ENCODE results near the gene PNISR.
A peak's percentile ranks its signal among the peaks of the same experiment; 100 is the strongest.
"Not testable (repeated sequence)": the region's sequence is repeated elsewhere in the genome, so short reads cannot be mapped to it uniquely, and the experiment has no call there.

Gene PNISR, protein sequence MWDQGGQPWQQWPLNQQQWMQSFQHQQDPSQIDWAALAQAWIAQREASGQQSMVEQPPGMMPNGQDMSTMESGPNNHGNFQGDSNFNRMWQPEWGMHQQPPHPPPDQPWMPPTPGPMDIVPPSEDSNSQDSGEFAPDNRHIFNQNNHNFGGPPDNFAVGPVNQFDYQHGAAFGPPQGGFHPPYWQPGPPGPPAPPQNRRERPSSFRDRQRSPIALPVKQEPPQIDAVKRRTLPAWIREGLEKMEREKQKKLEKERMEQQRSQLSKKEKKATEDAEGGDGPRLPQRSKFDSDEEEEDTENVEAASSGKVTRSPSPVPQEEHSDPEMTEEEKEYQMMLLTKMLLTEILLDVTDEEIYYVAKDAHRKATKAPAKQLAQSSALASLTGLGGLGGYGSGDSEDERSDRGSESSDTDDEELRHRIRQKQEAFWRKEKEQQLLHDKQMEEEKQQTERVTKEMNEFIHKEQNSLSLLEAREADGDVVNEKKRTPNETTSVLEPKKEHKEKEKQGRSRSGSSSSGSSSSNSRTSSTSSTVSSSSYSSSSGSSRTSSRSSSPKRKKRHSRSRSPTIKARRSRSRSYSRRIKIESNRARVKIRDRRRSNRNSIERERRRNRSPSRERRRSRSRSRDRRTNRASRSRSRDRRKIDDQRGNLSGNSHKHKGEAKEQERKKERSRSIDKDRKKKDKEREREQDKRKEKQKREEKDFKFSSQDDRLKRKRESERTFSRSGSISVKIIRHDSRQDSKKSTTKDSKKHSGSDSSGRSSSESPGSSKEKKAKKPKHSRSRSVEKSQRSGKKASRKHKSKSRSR

DNA sequence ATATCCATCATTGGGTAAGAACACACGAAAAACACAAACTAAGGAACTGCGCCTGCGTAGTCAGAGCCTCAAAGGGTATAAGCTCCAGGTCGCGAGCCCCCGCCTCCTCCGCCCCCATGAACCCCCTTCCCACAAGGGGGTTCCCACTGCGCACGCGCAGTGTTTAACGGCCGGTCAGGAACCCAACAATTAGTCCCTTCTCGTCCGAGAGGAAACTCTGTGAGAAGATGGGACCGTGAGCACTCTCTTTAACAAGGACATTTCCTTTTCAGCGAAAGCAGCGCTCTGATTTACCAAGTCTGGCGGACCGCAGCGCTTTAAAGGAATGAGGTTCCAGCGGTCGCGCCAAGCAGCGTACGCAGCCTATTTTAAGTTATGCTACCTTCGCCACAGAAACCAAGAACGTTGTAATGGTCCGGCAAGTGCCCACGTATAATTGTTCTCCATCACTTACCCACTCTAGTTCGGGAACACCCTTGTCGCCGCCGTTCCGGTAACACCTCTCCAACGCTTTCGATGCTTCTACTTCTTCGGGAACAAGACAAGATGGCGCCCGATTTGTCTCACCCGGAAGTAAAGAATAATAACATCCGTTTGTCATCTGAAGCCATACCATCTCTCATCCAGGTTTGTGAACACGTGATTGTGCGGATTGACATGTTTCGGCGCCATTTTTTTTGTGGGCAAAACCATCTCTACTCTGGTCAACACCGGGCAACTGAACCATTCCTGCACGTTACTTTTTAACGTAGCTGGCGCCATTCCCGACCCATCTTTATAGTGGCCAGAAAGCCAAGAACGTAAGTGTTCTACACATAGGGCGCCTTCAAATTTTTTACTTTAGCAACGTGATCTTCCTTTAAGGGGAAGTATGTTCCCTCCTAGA, at the start of gene PNISR:
PNISR (minus strand) TSS at position 548 of the 886 bp plus-strand sequence. CDS start 10,649 bp downstream, outside the sequence.
- peak; percentile 74 for DNase-seq (ENCODE audit: low spot score)

DNA sequence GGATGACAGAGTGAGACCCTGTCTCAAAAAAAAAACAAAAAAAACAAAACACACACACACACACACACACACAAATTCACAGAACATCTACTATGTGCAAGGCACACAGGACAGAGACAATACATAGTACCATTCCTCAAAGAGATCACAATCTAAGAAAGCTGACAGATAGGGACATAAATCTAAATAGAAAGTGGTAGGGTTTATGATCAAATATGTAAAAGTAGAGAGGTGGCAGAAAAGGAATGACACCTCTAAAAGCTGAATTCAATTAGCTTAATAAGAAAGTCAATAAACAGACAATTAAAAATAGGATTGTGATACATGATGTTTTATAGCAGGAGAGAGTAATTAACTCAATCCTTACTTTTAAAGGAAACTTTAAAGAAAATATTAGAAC, 48.6 kb upstream of the PNISR start:
- no peak for DNase-seq (ENCODE audit: low spot score)

DNA sequence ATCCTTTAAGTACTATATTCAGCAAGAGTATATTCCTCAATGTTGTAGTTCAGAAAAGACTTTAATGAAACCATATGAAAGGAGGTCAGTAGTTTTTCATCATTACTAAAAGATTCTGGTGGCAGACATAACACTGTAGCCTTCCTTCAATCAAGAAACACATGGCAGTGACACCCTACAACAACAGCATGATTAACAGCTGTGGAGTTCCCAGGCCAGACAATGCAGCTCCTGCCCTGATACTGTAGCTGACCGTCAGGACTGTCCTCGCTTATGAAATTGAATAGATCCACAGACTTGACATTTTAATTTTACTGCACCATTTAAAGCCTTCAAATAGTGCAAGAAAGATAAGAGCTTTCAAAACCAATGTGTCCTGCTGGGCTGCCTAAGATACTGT, 46.5 kb upstream of the PNISR start:
- DNase-seq (ENCODE audit: low spot score), result no peak

DNA sequence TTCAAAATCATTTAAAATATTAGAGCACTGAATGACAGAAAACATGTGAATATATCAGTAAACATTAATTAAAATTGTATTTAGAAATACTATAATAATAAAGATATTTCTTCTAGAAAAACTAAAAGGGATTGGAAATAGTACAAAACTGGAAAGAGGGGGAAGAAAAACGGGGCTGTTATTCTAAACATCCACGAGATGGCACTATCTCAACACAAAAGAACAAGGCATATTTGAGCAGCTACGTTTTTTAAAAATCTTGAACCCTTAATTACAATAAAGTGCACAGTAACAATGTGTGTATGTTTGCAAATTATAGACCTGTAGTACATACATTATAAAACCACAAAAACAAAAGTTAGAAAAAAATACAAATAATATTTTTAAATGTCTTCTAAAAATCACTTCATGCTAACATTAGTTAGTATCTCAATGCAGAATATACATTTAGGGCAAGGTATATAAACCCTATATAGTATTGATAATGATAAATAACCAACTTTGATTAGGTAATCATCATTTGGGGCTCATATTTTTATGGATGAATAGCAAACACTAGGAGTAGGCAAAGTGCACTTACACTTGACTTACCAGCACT, 42.5 kb upstream of the PNISR start:
- peak; percentile 30 for DNase-seq (ENCODE audit: low spot score)

DNA sequence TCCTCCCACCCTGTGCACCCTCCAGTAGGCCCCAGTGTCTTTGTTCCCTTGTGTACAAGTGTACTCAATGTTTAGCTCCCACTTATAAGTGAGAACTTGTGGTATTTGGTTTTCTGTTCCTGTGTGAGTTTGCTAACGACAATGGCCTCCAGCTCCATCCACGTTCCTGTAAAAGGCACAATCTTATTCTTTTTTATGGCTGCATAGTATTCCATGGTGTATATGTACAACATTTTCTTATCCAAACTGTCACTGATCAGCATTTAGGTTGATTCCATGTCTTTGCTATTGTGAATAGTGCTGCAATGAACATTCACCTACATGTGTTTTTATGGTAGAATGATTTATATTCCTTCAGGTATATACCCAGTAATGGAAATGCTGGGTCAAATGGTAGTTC, 34.0 kb upstream of the PNISR start:
- DNase-seq (ENCODE audit: low spot score), result not testable (repeated sequence)

DNA sequence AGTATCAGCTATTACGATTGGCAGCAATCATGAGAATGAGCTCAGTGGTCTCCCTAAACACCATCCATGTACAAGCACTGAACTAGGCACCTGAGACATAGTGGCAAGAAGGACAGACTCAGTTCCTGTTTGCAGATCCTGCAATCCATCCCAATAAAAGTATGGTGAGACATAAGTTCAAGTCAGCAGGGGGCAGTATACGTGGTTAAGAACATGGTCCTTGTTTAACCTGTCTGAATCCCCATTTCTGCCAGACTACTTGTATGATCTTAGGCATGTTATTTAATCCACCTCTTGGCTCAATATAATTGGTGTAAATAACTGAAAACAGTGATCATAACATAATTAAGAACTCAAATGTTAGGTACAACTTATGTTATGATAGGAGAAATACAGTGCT, 33.2 kb upstream of the PNISR start:
- peak; percentile 10 for DNase-seq (ENCODE audit: low spot score)

DNA sequence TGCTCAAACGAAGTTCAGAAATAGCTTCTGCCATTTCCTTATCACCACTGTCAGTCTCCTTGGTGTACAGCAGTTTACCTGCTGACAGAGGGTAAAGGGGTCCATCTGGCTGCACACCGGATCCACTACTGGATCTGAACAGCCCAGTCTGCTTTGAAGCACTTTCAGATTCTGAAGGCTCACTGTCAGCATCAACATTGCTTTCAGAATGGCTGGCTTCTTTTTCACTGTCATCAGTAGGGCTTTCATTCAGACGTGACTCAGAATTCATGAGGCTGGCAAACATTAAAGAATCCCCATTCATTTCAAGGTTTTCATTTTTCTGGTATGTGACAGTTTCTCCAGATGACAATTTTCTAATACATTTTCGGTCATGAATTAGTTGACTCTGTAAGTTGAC, 21.0 kb upstream of the PNISR start:
- DNase-seq (ENCODE audit: low spot score), result no peak

DNA sequence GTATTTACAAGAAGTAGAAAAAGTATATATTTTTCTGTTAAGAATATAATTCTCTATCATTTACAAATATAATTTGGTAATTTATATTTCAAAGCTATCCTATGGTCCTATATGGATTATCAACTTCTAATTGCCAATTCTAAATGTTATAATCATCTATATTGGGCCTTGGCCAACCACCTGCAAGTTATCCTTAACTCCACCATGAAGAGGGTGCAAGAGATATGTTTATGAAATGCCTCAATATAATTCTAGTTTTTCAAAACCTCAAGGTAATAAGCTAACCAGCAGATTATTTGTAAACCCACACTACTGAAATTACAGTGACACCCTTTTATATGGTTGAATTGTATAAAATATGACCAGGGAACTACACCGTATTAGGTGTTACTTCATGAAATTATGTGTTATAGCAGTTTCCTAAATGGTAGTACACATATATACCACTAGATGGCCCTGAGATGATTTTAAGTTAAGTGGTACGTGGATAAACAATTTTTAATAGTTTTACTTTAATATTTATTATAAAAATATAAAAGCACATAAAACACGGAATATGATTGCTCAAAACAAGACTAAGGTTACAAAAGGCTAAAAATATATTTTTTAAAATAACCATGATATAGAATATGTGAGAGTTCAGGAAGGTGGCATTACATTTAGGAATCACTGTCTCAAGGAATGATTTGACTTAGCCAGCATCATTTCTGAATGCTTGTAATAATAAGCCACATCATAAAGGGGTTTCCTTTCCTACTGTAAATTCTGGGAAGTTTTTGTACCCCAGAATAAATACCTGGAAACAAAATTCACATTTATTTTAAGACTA, 9.8 kb upstream of the PNISR start:
- no peak for DNase-seq (ENCODE audit: low spot score)

DNA sequence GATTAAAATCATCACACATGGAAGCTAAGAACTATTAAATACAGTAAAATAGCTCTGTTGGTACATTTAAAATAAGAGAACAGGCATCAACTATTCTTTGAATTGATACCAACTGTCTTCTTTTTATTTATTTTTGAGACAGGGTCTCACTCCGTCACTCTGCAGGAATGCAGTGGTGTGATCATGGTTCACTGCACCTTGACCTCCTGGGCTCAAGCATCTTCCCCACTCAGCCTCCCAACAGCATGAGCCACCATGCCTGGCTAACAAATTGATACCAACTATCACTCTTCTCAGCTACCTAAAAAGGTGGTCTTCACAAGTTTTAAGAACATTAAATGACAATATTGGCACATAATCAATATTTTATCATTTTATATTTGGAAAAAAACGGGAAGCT, 7.8 kb upstream of the PNISR start:
- no peak for DNase-seq (ENCODE audit: low spot score)

DNA sequence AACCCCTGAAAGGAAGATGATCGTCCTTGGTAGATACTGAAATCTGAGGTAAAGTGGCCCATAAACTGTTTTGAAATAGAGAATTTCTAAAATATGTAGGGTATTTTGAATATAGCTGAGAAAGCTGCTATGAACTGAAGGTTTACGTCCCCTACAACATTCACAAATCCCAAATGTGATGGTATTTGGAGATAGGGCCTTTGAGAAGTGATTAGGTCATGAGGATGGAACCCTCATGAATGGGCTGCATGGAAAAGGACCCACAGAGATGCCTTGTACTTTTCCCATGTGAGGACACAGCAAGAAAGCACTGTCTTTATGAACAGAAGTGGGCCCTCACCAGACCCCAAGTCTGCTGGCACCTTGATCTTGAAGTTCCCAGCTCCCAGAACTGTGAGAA, 6.8 kb upstream of the PNISR start:
- DNase-seq (ENCODE audit: low spot score), result no peak

DNA sequence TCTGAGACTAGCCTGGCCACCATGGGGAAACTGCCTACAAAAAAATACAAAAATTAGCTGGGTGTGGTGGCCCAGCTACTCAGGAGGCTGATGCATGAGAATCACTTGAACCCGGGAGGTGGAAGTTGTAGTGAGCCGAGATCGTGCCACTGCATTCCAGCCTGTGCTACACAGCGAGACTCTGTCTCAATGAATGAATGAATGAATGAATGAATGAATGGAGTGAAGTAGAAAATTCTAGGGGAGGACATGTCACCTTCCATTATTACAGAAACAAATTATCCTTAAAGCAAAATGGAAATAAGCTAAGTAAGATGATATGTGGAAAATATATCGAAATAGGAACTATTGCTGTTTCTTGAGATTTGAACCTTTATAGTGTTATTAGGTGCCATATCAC, 2.9 kb upstream of the PNISR start:
- DNase-seq (ENCODE audit: low spot score), result no peak

DNA sequence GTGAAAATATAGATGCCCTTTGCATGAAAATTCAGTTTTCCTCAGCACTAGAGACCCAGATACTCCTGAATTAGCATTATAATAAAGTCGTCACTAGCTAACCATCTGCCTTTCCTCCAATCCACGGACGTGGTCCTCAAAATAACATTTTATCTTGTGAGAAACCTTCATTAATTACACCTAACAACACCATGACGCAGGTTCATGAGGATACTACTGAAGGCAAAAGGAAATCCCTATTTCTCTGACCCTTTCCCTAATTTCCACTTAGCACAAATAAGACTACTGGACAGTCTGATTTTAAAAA, 1.3 kb upstream of the PNISR start:
- no peak for DNase-seq (ENCODE audit: low spot score)

DNA sequence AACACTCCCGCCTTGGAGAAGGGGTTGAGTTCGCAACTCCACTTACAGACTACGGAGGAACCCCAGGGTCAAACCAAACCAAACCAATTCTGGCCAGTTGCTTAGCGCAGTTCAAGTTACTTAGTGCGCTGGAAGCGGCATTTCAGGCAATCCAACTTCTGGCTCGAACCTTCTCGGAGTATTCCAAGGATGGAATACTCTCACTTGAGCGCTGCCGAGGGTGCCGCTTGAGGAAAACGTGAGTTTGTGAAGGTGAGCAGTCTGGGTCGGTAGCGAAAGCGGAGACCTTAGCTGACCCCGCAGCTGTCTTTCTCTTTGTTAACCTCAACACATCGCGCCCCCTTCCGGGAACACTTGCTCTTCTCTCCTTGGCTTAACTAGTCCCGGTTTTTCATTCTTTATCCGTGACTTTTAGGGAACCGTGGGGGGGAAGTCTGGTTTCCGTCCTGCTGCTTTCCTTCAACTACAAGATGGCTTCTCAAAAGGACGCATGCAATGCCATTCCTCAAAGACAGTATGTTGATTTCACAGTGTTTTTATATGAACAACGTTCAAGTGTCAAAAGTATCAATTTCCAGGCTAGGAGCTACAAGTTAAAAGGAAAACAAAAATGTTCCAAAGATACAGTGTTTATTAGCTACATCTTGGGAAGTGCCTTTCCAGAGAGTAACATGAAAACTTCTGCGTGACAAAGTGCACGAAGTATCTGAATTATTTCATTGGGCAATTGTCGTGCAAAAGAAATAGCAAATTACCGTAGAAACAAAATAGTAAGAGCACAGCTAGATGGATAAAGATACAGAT, 741 bp upstream of the PNISR start:
- DNase-seq (ENCODE audit: low spot score), result peak; percentile 48

DNA sequence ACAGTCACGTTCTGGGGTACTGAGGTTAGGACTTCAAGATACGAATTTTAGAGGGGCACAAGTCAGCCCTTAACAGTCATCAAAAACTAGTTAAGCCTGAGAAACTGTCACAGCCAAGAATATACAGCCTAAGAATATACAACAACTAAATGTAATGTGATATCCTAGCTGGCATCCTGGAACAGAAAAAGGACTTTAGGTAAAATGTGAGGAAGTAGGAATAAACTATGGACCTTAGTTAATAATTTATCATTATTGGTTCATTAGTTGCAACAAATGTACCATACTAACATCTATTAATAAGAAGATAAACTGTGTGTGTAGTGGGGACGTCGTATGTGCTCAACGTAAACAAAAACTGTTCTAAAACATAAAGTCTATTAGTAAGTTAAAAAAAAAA, 1.1 kb downstream of the PNISR start:
- no peak for DNase-seq (ENCODE audit: low spot score)

DNA sequence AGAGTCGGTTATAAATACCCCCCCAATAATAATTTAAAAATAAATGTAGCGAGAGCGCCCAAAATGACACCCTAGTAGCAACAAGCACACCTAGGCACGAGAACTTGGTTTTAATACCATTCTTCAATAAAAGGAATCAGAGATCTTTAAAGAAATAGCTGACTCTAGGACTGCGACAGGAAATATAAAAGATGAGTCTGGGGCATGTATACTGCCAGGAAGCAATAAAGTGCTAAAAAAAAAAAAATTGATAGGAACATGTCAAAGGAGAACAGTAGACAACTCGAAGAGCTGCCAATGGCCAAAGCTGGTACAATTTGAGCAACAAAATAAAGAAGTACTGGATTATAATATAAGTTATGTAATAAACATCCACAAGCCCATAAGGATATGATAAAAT, 2.2 kb downstream of the PNISR start:
- no peak for DNase-seq (ENCODE audit: low spot score)

DNA sequence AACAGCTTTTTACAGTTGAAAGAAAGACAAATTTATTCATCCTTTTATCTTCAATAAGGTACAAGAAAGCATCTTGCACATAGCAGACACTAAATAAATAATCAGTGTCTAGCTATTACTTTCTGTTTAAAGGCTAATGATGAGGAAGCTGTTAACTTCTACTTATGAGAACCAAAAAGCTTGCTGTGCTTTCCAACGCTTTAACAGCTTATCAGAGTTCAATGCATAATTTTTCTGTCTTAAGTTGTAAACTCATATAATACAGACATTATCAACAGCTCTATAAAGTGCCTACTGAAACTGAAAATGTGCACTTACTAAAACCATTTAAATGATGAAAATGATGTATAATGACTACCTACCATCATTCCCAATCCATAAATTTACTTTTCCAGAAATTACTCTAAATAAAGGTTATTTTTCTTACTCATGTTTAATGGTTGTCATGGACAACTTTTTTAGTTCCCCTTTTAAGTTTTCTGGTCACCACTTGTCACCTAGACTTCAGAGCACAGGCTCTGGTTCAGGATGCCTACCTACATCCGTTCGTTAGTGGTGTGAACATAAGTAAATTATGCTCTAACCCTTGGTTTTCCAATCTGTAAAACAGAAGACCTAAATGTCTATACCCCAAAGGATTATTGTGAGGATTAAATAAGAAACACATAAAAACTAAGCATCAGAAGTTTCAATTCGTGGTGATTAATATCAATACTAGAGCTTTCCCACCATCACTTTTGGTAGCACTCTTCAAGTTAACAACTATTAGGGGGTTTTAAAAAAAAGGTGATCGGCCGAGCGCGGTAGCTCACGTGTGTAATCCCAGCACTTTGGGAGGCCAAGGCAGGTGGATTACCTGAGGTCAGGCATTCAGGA, 8.0 kb downstream of the PNISR start:
- no peak for DNase-seq (ENCODE audit: low spot score)

DNA sequence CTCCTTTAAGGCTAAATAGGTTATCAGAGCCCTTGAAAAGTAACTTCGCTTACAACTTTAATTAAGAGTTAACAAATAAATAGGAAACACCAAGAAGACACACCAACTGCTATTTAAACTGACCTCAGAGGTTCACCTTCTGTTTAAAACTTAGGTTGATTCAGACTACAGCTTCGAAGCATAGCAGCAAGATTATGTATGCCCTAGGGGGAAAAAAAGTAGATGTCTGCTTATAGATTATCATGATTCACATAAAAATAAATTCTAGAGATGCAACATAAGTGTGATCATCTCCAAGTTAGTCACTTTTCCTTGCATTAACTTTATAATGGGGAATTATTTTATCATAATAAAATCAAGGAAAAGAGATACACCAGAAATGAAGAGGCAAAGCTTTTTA, 8.9 kb downstream of the PNISR start:
- no peak for DNase-seq (ENCODE audit: low spot score)

DNA sequence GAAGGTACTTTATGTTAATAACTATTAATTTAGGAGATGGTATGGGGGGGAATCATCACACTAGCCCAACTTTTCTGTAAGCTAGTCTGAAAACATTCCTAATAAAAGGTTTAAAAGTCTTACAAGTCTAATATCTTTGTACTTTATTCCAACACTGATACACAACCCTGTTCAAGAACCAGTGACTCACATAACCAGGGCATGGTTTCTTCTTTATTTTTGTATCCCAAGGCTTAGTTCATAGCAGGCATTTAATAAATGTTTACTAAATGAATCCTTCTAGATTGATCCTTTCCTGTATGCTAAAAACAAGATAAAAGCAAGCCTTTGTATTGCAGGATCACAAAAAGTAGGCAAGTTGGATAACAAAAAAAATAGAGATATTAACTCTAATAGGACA, 9.7 kb downstream of the PNISR start:
- no peak for DNase-seq (ENCODE audit: low spot score)

DNA sequence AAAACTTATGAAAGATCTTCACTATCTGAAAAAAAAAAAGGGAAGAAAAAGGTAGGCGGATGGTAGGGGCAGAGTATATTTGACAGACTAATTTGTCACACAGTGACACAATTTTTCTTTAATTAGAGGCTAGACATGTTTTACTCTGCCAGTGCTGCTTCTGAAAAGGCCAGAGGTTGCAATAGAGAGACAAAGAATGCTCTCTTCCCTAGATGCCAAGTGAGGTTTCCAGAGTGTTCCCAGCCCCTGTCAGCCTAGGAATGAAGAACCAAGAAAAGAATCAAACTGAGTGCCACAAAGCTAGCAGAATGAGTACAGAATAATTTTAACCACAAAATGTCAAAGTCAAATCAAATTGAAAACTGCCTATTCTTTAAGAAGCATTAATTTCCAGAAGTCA, 13.0 kb downstream of the PNISR start:
- DNase-seq (ENCODE audit: low spot score), result no peak

All from HuH-7 (cell line).